Measurements from ENCODE around the gene EHBP1L1.

Gene EHBP1L1

DNA sequence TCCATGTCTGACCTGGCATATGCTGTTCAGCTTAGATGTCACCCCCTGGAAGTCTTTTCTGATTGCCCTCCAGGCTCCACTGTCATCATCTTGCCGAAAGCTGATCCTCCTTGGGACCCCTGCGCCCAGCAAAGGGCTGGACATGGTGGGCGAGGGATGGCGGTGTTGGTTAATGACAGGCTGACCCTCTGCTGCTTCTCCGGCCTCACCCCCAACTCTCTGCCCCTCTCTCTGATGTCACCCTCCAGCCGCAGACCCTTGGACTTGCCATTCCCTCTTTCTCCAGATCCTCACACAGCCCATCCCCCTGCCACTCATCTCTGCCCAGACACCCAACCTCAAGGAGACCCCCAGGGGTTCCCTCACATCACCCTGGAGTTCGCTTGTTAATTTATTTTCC is 2.3 kb downstream of the EHBP1L1 start:
- no peak for DNase-seq

DNA sequence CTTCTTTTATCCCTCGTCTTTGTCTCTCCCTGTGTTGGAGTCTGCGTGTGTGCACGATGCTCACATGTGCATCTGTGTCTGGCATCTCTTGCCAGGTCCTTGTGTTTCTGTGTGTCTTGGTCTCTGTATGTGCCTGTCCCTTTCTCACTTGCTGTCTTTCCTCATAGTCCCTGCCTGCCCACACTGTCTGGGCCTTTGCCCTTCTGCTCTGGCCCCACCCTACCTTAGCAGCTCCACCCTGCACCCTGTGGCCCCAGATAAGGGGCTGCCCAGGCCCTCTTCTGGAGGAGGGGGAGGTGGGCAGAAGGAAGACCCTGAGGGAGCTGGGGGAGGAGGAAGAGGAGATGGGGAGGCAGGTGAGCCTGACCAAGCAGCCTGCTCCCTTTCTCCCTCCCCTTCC is 2.8 kb downstream of the EHBP1L1 start:
- DNase-seq: no peak

DNA sequence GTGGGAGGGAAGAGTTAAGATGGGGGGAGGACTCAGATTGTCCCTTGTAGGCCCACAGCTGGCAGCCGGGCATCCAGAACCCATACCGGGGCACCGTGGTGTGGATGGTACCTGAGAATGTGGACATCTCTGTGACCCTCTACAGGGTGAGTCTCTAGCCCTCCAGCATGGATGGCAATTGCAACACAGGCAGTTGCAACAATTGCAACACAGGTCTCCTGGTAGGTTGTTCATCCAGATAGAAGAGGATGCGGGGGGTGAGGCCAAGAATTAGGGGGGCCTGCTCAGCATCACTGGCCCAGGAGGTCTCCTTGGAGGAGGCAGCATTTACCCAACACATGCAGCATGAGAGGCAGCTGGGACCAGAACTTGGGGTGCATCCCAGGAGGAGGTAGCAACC is 3.4 kb downstream of the EHBP1L1 start:
- no peak for DNase-seq

DNA sequence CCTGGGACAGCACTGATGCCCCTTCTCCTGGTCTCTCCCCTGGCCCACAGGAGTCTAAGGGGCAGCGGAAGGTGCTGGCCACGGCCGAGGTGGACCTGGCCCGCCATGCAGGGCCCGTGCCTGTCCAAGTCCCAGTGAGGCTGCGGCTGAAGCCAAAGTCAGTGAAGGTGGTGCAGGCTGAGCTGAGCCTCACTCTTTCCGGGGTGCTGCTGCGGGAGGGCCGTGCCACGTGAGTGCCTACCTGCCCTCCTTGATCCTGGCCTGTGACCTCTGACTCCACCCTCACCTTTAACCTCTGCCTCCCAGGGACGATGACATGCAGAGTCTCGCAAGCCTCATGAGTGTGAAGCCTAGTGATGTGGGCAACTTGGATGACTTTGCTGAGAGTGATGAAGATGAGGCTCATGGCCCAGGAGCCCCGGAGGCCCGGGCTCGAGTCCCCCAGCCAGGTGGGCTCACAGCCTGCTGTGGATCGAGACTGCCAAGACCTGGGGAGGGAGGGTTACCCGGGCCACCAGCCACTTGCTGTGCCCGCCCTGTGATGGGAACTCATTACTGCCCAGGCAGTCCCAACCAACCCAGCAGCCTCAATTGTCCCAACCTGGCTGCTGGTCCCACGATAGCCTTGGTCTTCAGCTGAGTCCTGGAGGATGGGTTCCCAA is 4.3 kb downstream of the EHBP1L1 start:
- no peak for DNase-seq

DNA sequence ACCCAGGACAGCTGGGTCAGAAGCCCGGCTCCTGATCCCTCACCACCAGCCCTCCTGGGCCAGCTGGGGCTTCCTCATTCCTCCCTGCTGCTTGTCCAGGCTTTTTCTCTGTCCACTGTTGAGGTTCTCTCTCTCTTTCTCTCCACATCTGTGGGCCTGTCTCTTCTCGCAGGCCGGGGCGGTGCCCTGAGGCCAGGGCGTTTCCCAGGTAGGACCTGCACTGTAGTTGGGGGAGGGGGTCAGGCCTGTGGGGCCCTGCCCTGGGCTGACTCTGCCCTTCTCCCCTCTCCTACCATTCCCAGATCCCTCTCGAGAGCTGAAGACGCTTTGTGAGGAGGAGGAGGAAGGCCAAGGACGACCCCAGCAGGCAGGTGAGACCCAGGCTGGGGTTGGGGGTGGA is 4.9 kb downstream of the EHBP1L1 start:
- no peak for DNase-seq

DNA sequence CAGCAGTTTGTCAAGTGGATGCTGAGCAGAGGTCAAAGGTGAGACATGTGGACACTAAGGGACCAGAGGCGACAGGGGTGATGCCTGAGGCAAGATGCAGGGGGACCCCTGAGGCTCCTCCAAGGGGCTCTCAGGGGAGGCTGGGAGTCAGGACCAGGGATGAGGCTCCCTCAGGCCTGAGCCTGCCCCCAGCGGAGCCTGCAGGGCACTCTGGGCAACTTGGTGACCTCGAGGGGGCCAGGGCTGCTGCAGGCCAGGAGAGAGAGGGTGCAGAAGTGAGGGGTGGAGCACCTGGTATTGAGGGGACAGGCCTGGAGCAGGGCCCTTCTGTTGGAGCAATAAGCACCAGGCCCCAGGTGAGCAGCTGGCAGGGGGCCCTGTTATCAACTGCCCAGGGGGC is 6.1 kb downstream of the EHBP1L1 start:
- DNase-seq: no peak

DNA sequence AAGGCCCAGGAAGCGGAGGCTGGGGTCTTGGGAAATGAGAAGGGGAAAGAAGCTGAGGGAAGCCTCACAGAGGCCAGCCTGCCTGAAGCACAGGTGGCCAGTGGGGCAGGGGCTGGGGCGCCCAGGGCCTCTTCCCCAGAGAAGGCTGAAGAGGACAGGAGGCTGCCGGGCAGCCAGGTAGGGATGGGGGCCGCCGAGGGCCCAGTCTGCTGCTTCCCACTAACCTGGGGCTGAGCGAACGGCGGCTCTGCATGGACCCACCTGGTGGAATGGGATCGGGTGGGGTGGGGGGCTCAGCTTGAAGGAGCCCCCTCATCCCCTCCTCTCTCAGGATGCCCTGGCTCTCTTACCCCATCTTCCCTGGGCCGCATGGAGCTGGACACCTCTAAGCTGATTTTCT is 7.7 kb downstream of the EHBP1L1 start:
- DNase-seq: no peak

DNA sequence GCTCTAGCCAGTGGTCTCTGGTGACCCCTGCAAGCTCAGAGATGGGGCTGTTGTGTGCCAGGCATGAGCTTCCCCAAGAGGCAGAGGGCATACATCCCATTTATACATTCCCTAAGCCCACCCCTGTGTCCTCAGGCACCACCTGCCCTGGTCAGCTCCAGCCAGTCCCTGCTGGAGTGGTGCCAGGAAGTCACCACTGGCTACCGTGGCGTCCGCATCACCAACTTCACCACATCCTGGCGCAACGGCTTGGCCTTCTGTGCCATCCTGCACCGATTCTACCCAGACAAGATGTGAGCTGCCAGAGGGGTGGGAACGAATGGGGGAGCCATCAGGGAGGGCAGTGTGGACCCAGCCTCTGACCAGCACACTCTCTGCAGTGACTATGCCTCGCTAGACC is 8.3 kb downstream of the EHBP1L1 start:
- no peak for DNase-seq

DNA sequence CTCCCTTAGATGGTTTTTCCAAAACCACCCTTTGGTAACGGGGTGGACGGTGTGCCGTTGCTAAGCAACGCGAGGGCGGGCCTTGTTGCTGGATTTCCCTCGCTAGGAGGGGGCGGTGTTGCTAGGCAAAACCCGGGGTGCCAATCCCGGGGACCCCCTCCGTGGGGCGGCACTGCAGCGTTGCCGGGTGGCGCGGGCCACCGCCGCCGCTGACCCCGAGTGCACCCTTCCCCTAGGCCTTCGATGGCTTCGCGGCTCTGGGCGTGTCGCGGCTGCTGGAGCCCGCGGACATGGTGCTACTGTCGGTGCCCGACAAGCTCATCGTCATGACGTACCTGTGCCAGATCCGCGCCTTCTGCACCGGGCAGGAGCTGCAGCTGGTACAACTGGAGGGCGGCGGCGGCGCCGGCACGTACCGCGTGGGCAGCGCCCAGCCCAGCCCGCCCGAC is 8.9 kb downstream of the EHBP1L1 start:
- DNase-seq: no peak

DNA sequence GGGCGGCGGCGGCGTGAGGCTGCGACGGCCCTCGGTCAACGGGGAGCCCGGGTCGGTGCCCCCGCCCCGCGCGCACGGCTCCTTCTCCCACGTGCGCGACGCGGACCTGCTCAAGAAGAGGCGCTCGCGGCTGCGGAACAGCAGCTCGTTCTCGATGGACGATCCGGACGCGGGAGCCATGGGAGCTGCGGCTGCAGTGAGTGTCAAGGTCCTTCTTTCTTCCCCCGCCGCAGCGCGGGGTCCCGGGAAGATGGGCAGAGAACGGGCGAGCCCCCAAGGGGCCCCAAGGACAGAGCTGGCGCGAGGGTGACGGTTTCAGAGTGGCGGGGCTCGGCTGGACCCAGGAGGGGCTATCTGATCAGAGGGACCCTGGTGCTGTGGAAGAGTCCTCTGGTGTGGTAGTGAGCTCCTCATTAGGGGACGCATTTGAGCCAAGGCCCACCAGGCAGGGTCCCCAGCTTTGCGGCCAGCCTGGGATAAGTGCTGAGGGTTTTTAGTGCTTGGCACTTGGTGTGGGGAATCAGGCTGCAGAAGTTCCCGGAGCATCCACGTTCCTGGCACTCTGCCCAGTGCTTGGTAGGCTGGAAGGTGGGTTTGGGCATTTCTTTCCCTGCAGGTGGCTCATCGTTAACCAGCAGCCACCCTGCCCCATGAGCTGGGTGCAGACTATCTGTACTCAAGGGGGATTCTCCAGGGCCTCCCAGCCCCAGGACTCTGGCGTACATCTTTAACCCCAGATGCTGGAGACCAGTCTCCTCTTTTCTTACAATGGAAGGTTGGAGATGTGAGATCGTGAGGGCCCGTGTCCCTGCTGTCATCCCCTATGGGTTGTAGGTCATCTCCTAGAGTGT is 9.8 kb downstream of the EHBP1L1 start:
- no peak for DNase-seq

DNA sequence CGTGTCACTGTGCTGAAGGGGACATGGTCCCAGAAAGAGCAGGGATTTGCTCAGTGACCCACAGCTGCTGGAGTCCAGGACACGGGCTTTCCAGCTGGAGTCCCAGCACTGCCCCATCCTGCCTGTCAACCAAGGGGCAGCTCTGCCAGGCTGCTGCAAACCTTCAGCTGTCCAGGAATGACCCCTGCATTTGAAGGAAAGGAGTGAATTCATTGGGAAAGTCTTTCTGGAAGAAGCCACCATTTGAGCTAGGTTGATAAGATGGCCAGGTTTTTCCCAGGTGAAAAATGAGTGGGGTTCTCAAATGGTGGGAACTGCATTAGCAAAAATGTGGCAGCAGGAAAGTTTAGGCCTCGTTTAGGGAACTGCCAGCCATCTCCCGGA is 10.4 kb downstream of the EHBP1L1 start:
- DNase-seq: no peak

DNA sequence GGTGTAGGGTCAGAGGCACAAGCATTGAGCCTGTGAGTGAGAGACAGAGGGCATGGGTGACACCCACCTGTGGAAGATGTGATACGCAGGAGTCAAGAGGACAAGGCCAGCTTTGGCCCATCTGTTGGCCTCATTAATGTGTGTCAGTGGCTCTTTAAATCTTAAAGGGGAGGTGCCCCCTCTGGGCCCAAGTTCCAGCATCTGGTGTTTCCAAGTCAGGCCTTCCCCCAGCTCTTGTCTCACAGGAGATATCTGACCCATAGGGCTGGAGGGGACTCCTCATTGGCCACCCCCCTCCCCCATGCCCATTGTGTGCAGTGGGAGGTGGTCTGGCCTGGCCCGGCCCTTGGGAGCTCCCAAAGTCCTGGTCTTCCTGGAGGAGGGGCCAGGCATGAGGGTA is 10.8 kb downstream of the EHBP1L1 start:
- peak; percentile 49 for DNase-seq

DNA sequence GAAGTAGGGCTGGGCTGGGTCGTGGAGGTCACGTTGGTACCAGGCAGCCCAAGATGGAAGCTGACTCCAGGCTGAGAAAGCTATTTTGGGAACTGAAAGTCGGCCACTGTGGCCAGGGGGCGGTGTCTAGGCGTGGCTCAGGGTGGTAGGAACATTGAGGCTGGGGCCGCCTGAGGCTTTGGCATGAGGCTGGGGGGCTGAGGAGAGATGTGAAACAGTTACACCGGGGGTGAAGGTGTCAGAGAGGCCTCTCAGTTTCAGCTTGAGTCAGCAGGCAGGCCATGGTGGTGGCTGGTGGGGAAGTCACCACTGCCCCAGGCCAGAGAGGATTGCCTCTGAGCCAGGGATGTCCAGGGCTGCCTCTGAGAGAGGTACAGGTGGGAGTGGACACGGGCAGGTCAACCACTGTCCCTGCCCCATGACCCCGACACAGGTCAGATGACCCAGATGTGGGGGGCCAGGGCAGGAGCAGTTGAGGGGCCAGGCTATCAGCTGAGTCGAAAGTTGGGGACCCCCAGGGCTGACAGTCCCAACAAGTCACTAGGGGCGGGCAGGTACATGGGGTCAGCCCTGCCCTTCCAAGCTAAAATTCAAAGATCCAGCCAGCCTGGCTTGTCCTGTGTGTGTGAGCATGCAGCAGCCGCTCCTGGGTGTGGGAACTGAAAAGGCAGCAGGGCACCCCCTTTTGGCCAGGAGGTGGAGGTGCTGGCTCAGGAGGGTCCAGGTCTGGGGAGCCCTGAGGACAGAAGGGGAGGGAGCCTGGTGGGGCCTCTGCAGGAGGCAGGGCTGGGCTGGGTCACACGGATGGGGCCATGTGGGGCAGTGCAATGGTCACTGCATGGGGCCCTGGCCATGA is 12.6 kb downstream of the EHBP1L1 start:
- peak; percentile 41 for DNase-seq

DNA sequence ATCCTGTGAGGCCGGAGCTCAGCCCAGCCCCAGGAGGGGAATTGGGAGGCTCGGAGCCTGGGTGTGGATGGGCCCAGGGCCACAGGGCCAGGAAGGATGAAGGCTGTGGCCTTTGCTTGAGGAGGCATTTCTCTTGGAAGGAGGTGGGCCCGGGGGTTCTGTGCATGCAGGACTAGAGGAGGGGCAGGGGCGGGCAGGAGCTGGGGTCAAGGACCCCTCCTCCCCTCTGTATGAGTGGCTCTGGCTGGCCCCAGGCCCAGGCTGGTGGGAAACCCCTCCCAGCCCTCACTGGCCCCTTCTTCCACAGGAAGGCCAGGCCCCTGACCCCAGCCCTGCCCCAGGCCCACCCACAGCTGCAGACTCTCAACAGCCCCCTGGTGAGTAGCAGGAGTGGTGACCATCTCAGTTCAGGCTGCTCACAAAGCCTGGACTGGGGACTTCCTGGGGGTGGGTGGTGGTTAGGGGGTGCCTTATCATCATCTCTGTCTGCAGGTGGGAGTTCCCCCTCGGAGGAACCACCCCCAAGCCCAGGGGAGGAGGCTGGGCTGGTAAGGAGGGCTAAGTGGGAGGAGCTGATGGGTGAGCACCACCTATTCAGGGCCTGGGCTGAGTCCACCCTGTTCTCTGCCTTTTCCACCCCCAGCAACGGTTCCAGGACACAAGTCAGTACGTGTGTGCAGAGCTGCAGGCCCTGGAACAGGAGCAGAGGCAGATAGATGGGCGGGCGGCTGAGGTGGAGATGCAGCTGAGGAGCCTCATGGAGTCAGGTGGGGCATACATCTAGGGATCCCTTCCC is 13.8 kb downstream of the EHBP1L1 start:
- no peak for DNase-seq

DNA sequence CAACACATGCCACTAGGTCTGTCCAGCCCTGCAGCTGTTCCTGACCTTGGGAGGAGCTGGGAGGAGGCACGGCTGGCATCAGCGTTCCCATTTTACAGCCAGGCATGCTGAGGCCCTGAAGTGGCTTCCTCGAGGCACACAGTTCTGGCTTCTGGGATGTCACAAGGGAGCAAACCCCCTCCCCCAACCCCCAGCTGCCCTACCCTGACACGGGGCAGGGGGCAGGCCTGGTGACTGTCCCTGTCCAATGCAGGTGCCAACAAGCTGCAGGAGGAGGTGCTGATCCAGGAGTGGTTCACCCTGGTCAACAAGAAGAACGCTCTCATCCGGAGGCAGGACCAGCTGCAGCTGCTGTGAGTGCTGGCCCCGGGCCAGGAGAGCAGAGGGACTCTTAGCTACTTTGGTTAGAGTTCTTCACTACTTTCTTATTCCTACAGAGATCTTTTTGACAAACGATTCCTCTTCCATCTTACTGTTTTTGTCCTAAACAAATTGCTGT is 14.4 kb downstream of the EHBP1L1 start:
- DNase-seq: no peak

DNA sequence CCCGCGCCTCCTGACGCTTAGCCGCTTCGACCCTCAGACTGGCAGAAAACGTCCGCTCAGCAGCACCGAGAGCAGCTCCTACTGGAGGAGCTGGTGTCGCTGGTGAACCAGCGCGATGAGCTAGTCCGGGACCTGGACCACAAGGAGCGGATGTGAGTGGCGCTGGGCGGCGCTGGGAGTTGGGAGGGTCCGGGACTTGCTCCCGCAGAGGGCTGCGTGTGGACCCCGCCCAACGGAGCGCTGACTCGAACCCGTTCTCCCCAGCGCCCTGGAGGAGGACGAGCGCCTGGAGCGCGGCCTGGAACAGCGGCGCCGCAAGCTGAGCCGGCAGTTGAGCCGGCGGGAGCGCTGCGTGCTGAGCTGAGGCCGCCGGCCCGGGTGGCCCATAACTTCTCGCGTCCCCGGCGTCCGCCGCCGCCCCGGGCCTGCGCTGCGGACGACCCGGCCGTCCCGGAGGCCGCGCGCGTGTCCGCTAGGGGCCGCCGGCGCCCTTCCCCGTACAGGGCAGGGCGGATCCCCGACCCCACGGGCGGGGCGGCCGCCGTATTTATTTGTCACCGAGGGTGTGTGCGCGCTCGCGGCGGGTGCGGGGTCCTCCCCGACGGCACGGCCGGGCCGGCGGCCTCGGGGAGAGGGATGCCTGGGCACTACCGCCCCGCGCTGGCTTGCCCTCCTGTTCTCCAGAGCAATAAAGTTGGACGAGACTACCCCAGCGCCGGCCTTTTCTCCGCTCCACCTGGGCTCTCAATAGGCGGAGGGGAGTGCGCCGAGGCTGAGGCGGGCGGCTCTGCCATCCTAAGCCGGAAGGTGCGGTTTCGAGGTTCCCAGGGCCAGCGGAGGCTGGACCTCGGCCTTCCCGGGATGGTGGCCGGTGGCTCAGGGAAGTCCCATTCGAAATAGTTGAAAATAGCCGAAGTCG is 16.3 kb downstream of the EHBP1L1 start:
- DNase-seq: peak; percentile 61

DNA sequence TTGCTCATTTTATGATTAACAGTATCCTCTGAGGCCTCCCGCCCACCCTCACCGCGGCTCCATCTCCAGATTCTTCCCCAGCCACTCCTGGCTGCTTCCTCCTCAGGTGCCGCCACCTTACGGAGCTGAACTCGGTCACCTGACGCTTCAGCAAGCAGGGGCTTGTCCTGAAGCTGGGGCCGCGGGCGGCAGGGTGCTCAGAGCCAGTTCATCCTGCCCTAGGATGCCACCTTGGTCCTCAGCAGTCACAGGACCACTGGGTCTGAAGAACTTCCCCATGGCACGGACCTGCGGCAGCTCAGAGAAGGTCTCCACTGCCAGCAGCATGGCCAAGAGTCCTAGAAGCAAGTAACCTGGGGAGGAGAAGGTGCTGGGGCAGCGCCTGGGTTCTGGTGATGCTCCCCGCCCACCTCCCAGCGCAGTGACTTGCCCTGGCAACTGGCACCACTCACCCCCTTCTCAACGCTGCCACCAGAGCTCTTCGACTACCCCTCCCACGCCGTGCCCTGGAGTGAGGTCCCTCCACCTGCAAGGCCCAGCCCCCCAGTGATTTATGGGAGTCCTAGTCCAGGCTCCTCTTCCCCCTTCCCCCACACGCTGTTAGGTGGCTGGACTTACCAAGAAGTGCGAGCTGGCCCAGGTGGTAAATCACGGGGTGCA is 17.1 kb downstream of the EHBP1L1 start:
- no peak for DNase-seq

DNA sequence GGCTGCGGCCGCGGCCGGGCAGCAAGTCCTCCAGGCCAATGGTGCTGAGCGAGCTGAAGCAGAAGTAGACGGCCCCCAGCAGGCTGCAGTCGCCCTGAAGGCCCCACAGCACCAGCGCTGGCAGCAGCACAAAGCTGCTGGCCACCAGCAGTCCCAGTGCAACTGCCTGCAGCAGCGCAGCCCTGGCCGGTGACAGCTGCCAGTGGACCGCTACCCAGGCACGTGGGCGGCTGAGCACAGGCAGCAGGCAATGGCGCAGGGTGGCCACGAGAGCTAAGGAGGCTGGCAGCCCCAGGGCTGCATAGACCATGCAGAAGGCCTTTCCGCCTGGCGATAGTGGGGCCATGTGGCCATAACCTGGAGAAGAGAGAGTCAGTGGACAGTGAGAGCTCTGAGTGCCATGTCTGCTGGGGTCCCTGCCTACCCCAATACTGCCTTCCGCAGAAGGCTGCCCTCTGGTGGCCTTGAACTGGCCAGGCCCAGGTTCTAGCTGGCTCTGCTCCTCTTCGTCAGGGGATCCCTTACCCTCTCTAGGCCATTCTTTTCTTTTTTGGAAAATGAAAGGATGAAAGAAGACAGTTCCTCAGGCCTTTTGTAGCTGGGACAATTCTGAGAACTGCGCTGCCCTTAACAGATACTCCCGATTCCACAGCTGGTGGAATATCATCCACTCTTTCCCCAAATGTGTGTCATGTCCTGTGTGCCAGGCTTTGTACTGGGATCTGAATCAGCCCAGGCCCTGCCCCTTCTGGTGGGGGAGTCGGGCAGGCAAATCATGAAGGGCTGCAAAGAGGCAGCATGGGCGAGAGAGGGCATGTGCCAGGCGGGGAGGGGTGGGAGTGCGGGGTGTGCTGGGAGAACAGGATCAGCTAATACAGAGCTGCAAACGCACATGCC is 17.9 kb downstream of the EHBP1L1 start:
- DNase-seq: peak; percentile 34

DNA sequence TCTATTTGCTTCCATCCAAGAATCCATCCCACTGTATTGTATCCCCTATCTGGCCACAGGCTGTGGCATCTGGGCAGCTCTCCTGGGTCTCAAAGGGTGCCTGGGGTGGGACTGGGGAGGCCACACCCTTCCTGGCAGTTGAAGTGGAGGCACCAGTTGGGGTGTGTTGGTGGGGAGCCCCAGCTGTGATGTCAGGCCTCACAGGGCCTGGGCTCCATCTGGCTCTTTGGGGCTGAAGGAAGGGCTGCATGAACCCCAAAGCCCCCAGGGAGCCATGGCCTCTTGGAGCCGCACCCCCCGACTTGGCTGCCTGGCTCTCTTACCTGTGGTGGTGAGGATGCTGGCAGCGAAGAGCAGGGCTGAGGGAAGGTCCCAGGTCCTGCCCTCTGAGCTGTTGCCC is 19.3 kb downstream of the EHBP1L1 start:
- no peak for DNase-seq

Measured in fibroblast of skin of scalp (primary cell).